Ureter (tissue), 1 donor: ENCODE results near the gene KCNE3. TPM values are rescaled to one million over a fixed set of nuclear protein-coding genes. Genes with fewer than 3 reads are reported as not detected.

Experiments used
- DNase-seq: peaks from one replicate; pipeline ENCODE4 v3.0.0-alpha.2; 2020; ENCODE audit warnings: low spot score
- total RNA-seq: library from RNA; stranded (reverse); gene quantifications from one replicate; pipeline ENCODE4 v1.2.4, GENCODE V29; 2023
- donor health status: DM: yes; HTN: yes; CAD: no.

The KCNE3 gene, protein sequence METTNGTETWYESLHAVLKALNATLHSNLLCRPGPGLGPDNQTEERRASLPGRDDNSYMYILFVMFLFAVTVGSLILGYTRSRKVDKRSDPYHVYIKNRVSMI
- 5.9 TPM for total RNA-seq

- DNase-seq, result peak; percentile 50
Measured at GRCh38 chr11:74466916-74467885, at the start of gene KCNE3. Gene KCNE3, minus strand, starts transcription at chr11:74467549. Its CDS starts 9,986 bp downstream, at chr11:74457563.

DNA sequence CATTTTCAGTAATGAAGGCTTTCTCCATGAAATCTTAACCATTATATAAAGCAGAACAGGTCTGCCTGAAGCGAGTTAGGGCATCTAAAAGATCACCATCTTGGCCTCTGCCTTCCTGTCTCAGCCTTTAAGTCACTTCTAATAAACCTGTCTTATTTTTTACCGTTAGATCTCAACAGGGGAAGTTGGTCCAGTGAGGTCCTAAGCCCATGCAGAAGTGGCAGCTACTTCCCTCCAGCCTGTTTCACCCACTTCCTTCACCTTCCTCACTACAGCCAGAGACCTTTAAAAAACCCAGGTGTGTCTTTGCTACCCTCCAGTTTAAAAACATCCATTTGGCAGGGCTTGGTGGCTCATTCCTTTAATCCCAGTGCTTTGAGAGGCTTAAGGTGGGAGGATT lies 40.2 kb upstream of the KCNE3 start:
- DNase-seq, result no peak

DNA sequence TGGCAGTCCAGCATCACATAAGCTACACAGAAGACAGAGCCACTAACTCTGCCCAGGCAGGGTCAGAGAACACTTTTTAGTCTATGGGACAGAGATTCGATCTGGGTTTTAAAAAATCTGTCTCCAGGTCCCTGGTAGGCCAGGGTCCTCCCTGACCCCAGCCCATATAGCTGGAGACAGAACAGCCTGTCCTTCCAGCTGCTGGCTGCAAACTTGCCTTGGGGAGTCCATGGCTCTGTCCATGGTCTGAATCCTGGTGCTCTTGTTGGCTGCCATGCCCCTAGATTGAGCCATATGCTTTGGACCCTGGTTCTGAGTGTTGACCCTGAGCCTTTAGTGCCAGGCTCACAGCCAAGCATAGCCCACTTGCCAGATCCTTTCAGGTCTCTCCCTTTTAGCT lies 39.5 kb upstream of the KCNE3 start:
- no peak for DNase-seq

DNA sequence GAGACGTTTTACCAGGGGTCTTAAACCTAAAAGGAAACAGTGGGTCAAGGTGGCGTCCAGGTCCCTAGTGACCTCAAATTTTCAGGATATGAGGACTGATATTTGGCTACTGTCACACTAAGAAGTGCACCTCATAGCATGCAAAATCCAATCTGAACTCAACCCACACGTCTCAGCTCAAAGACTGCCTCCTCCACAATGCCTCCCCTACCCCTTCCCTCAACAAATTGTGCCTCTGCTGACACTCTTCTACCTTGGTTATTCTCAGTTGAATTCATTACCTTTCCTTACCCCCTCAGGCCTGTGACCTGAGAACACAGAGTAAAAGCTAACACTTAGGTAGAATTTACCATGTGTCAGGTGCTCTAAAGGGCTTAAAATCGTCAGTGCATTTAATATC lies 38.6 kb upstream of the KCNE3 start:
- no peak for DNase-seq

DNA sequence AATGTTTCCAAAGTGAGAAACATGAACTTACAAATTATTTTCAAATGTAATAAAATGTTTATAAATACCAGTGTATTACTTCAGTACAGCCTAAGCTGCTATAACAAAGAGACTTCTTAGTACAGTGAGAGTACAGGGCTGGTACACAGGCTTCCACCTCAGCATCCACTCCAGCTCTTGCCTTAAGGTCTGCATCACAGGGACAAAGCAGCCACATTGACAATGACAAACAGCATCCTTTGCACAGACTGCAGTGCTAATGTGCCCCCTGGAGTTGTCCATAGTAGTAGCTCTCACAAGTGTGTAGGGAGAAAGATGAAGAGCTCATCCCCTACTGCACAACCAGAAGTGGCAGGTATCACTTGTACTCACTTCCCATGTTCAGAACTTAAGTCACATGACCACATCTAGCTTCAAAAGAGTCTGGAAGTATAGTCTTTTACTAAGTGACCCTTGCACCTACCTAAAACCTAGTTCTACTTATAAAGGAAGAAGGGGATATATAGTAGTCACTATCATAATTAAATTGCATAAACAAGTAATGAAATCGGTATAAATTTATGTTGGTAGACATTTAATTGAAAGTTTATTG lies 36.8 kb upstream of the KCNE3 start:
- no peak for DNase-seq

DNA sequence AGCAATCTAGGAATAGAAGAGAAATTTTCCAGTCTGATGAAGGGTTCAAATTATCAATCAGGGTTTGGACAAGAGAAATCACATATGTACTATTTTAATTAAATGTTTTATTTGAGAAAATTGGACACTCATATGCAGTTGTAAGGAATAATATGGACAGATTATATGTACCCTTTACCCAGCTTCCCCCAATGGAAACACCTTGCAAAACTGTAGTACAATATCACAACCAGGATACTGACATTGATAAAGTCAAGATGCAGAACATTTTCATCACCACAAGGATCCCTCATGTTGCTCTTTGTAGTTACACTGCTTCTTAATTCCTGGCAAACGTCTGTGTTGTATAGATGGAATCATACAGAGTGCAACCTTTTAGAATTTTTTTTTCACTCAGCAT lies 27.6 kb upstream of the KCNE3 start:
- DNase-seq, result no peak

GRCh38 chr11:74493791-74494630 lies 26.7 kb upstream of the KCNE3 start:
- DNase-seq, result no peak

DNA sequence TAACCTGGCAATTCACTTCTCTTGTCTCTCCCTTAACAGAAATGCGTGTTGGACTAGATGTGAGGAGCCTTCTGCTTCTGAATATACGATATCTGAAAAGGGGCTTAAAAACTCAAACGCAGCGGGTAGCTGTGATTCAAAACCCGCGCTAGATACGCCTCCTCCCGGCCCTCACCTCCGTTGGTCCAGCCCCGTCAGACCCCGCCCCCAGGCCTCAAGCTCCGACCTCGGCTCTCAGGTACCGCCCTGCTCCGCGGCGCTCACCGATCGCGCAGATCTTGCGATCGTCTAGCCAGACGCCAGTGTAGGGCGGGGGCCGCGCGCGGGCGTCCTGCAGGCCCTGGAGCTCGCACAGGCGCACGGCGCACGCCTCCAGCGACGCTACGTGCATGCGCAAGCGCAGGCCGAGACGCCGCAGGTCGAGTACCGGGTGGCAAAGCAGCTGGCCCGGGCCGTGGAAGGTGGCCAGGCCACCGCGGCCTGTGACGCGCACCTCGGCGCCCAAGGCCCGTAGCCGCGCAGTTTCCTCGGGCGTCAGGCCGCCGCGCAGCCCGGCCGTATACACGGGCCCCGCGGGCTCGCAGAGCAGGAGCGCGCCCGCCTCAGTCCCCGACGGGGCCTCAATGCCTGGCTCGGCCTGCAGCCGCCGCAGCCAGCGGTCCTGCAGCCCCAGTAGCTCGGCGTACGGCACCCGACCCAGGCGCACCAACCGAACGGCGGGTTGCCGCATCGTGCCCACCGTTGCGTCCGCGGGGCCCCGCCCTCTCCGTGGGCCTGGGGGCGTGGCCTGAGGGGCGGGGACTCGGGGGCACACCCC lies 25.8 kb upstream of the KCNE3 start, which contains the start of gene LIPT2:
LIPT2 (minus strand) TSS at position 751 of the 817 bp plus-strand sequence; CDS start at position 730, 21 bp downstream.
- peak; percentile 97 for DNase-seq

- DNase-seq, result no peak
Measured at GRCh38 chr11:74492084-74492483, 24.7 kb upstream of the KCNE3 start.

DNA sequence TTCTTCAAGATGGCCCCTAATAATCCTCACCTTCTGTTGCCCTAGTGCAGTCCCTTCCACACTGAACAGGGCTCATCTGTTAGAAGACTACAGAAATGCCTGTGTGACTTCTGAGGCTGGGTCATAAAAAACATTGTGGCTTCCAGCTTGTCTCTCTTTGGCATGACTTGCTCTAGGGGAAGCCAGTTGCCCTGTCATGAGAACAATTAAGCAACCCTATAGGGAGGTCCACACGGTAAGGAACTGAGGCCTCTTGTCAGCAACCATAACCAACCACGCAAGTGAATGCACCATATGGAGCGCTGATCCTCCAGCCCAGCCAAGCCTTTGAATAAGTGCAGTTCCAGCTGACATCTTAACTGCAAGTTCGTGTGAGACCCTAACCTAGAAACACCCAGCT lies 23.6 kb upstream of the KCNE3 start:
- DNase-seq, result no peak

DNA sequence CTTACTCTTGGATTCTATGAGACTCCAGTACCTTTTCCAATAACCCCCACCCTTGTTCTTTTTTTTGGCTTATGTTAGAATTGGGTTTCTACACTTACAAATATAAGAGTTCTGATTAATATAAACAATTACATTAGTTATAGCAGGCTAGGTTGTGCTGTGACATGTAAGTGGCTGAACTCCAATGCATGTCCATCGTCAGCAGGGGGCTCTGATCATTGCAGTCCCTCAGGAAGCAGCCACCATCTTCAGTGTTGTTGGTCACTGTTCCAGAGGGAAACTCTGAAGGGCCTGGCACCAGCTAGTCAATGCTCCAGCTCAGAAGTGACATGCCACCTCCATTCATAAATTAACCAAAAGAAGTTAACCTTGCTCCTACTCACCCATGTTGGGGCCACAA lies 20.5 kb upstream of the KCNE3 start:
- DNase-seq, result no peak

DNA sequence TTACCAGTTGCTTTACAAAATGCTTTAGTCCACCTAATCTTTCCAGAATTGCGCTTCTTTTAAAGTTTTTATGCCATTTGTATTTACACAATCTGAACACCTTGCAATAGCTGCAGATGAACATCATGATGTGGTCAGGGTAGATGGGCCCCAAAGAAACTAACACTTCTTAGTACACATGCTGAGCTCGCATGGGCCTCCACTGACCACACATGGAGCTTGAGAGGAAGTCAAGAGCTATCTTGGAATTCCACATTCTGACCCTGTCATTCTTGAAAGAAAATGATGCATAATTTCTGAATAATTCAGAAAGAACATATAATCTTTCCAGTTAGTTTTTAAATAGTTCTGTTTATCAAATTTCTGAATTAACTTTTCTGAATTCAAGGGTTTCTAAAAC lies 18.5 kb upstream of the KCNE3 start:
- DNase-seq, result no peak

DNA sequence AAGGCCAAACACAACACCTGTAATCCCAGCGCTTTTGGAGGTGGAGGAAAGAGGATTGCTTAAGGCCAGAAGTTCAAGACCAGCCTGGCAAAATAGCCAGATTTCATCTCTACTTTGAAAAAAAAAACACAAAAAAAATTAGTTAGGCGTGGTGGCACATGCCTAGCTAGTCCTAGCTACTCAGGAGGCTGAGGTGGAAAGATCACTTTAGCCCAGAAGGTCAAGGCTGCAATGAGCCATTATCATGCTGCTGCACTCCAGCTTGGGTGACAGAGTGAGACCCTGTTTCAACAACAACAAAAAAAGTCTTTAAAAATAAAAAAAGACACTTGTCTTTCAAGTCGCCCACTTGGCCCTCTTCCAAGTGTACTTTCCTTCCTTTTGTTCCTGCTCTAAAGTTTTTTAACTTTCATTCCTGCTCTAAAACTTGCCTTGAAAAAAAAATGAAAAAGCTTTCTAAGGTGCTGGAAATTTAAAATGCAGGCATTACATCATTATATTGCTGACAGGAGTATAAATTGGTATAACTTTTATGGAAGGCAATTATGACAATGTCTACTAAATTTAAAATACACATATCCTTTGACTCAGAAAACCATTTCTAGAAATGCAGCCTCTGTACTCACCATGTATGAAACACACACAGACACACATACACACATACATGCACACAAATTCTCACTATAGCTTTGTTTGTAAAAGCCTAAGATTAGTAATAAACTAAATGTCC lies 13.5 kb upstream of the KCNE3 start:
- no peak for DNase-seq

GRCh38 chr11:74479732-74480123 lies 12.4 kb upstream of the KCNE3 start:
- no peak for DNase-seq

GRCh38 chr11:74478877-74479731 lies 11.8 kb upstream of the KCNE3 start:
- no peak for DNase-seq

GRCh38 chr11:74476536-74476935 lies 9.2 kb upstream of the KCNE3 start:
- no peak for DNase-seq

GRCh38 chr11:74474316-74474715 lies 7.0 kb upstream of the KCNE3 start:
- DNase-seq, result no peak

DNA sequence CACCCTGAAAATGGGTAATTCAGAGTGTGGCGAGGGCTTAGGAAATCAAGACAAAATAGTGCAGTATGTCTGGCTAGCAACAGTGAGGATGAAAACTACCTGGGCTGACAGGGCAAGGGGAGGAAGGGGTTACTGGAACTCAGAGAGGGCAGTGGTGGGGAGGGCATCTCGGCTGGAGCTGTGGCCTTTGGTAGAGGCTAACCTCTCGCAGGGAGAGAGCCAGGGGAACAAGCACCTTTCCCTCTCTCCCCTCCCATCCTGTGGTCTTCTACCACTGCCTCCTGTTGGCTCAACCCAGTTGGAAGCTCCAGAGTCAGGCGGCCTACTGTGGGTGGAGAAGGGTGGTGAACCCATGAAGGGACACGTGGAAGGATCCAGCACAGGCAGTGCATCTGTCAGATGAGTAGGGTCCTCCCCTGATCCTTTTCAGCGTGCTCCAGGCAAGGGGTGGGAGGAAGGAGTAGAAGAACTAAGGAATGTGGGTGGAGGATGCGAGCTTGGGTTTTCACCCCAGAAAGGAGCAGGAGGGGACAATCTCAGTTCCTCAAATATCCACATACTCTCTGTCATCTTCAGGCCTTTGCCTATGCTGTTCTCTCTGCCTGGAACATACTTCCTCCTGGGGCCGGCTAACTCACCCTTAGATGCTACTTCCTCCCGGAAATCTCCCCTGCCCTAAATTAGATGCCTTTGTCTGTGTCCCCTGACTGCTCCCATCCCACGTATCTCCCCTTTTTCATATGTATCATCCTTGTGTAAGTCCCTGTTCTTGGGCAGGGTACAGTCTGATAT lies 6.2 kb upstream of the KCNE3 start:
- DNase-seq, result no peak
